TTC549 (cell line): ENCODE data around the gene LAMC3.

Experiments
- FAIRE-seq: peaks from 2 replicates; lab custom pipeline; 2012; peaks lifted over from hg19 to GRCh38; lab: Jason Lieb, UNC

LAMC3 gene

DNA sequence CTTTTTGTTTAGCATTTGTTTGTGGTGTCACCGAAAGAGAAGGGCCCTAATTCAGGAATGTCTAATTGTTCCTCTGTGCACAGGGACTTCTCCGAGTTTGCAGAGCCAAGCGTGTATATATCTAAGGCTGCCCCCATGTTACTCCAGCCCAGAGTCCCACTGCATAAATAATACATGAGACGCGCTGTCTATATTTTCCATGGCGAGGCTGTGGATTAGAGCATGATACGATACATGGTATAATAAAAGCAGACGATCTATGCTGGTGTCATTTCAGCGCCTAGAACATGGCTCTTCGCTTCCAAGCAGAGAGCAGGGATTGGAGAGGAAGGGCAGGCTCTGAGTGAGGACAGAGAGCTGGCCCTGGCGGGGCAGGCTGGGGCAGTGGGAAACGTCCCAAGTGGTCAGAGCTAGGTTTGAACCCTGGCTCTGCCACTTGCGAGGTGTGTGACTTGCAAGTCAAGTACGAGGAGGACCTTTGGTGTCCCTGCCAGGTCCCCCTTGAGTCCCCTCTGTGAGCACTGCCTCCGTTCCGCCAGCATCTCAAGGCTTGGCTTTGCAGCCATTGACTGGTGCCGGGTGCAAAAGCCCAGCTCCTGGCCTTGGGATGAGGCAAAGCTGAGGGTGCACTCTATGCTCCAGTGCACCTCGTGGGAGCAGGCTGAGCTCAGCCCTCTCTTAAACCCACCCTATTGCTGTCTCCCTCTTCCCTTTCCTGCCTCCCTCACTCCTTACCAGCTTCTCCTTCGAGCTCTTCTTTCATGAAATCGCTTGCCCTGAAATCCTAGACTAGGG lies 29.2 kb upstream of the LAMC3 start:
- FAIRE-seq: no peak

DNA sequence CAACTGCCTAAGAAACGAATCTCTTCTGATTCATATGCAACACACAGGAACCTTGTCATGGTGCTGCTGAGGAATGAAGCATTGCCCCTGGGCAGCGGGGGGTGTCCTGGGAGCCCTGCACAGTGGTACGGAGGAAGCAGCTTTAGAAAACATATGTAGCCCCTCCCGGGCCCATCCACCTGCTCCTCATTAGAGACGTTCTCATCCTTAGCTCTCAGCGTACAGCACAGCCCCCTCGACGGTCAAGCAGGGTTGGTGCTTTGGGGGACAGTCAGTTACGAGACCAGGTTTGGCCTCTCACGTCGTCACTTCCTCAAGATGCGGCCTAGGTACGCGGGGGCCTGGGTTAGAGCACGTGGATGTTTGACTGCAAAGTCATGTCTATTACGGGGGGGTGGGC lies 28.4 kb upstream of the LAMC3 start:
- FAIRE-seq: no peak

DNA sequence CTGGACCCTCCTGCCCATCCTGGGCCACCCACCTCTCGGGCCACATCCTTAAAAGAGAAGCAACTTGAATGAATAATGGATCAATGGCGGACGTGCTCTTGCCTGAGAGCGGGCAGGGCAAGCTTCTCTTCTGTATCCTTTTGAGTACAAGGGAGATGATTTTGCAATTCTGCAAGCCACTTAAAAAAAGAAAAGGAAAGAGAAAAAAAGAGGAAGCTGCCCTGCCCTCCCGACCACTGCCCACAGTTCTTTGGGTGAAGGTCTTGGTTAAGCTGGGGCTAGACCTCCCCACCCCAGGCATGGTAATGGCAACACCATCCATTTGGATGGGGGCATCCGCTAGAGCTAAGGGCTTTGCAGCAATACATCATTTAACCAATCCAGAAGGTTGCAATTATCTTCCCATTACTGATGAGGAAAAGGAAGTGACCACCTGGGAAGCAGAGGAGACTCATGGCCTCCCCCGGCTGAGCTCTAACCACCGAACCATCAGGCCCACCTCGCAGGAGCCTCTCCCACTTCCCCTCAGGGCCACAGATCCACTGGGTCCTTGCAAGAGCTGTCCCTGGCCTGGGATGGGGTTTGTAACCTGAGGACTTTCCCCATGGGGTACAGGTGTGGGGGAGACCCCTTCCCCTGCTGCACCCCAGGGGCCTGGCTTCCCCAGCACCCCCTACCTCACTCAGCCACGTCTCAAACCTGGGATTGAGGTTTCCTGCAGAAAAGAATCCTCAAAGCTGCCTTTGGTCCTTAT lies 27.8 kb upstream of the LAMC3 start:
- FAIRE-seq: no peak

- no peak for FAIRE-seq
Observed at GRCh38 chr9:130981756-130982137, 27.2 kb upstream of the LAMC3 start.

- FAIRE-seq: no peak
Observed at GRCh38 chr9:130982636-130983358, 26.2 kb upstream of the LAMC3 start.

- FAIRE-seq: no peak
Observed at GRCh38 chr9:130983359-130983670, 25.7 kb upstream of the LAMC3 start.

DNA sequence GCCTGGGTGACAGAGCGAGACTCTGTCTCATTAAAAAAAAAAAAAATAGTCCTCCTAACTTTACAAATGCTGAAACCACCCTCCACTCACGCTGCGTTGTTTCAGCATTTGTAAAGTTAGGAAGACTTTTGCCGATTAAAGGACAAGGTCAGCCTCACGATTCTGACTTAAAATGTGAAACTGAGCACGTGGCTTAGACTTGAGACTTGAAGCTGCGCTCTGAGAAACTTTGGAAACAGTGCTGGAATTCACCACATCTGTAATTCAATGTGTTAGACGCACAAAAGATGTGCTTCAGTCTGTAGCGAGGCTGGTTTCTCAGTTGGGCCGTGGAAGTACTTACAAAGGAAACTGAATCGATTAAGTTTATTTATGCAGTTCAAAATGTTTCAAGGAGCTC lies 25.0 kb upstream of the LAMC3 start:
- no peak for FAIRE-seq

DNA sequence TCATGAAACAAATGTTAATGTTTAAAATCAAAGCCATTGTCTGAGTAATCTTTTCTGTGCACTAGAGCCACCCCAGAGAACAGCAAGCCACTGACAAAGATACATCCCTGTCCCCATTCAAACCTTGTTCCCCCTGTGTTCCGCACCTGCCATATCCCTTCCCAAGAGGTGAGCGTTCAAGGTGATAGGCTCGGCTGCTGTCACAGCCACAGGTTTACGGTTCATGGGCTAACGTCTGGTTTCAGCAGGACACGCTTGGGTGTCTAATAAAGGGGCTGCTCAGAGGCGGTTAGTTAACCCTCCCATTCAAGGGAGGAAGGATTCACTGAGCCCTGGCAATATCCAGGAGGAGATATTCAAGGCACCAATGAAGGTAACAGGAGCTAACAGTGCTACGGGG lies 24.5 kb upstream of the LAMC3 start:
- no peak for FAIRE-seq

DNA sequence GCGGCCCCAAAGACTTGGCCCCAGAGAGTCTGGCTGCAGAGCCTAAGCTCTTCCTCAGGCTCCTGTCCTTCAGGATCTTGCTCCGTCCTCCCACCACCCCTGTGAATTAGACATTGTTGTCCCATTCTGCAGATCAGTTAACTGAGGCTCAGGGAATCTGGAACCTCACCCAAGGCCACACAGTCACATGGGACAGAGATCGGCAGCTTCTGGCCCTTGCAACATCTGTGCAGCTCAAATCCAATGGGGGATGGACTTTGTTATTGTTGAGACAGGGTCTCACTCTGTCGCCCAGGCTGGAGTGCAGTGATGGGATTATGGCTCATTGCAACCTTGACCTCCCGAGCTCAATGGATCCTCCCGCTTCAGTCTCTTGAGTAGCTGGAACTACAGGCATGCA lies 23.9 kb upstream of the LAMC3 start:
- no peak for FAIRE-seq

DNA sequence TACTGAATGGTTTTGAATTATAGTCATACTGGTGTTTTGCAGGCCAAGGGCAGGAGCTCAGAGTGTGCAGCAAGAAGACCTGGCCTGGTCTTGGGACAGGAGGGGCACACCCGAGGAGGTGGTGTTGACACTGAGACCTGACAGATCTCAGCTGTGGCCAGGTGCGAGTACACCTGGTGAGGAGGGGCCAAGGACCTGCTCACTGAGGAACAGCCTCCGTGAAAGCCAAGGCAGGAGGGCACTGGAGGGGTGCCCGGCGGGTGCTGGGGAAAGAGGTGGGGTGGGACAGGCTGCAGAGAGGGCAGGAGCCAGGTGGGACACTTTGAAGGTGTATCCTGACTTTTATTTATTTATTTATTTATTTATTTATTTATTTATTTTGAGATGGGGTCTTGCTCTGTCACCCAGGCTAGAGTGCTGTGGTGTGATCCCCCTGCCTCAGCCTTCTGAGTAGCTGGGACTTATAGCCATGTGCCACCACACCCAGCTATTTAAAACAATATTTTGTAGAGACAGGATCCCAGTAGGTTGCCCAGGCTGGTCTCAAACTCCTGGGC lies 23.3 kb upstream of the LAMC3 start:
- FAIRE-seq: no peak

DNA sequence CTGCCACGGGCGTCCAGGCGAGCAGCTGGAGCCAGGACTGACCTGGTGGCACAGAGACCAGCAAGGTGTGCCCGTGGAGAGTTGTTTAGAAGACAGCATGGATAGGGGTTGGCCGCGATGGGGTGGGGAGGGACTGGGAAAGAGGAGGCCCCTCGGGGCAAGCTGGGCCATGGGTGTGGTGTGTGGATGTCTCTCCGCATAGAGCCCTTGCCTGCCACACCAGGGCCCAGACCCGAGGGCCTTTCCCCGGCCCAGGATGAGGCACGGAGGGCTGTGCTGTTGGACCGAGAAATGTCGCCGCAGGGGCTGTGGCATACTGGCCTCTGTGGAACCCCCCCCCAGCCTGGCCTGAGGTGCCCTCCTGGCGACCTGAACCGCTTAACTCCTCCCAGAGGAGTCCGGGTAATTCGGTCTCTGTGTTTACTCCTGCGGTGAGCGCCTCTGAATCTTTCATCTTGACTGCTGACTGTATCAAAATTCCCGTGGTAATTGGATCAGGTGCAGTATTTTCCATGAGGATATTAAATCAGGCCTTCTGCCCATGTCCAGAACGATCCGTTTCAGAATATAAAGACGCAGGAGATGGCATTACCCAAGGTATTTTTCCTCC lies 22.5 kb upstream of the LAMC3 start:
- no peak for FAIRE-seq

DNA sequence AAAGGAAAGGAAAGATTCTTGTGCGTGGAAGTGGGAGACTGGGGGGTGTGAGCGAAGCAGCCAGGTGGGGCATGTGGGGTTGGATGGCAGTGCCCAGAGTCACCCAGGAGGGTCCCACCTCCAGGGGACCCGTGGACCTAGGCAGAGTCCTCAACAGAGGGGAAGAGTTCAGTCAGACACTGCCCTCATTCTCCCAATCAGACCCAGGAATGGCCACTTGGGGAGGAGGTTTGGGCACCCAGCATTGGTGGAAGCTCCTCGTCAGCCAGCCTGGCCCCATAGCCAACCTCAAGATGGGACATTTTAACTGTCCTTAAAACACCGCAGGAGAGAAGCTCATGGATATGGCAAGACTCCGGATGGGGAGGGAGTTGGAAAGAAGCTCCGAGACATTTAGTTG lies 21.9 kb upstream of the LAMC3 start:
- no peak for FAIRE-seq

DNA sequence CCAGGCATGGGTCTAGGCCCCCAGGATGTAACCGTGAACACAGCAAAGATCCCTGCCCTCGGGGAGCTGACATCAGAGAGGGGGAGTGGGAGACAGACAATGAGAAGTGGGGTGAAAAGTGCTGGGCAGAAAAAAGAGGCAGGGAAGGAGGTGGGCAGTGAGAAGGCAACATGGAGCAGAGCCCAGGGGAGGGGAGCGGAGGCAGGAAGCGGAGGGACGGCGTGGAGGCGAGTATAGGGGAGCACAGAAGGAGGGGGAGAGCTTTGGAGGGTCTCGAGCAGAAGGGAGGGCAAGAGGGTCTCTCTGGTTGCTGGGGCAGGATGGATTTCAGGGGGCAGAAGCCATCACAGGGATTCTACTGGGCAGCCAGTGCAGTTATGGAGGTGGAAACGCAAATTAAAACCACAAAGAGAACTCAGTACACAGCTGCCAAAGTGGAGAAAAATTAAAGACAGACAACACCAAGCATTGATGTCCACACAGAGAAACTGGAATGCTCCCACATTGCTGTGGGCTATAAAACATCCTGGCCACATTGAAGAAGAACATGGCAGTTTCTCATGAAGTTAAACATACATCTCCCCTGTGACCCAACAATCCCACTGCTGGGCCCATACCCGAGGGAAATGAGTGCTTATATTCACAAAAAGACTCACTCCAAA lies 21.1 kb upstream of the LAMC3 start:
- no peak for FAIRE-seq

GRCh38 chr9:130988400-130988747 lies 20.6 kb upstream of the LAMC3 start:
- FAIRE-seq: no peak

GRCh38 chr9:130988905-130989304 lies 20.1 kb upstream of the LAMC3 start:
- no peak for FAIRE-seq

DNA sequence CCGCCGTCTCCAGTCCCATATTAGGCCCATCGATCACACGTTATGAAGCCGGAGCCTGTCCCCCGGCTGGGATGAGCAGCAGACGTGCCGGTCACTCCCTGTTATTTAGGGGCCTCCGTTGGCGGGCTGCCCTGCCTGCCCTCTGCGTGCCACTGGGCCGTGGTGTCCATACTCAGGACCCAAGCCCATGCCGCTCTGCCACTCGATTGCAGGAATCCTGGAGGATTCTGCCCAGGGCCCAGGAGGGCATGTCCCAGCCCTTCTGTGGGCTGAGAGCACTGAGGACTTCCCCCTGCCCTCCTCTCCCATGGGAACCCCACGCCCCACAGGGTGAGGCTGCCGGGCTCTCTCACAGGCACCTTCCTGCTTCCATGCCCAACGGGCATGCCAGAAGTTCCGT lies 19.6 kb upstream of the LAMC3 start:
- no peak for FAIRE-seq

- FAIRE-seq: no peak
Observed at GRCh38 chr9:130989891-130990290, 19.1 kb upstream of the LAMC3 start.

DNA sequence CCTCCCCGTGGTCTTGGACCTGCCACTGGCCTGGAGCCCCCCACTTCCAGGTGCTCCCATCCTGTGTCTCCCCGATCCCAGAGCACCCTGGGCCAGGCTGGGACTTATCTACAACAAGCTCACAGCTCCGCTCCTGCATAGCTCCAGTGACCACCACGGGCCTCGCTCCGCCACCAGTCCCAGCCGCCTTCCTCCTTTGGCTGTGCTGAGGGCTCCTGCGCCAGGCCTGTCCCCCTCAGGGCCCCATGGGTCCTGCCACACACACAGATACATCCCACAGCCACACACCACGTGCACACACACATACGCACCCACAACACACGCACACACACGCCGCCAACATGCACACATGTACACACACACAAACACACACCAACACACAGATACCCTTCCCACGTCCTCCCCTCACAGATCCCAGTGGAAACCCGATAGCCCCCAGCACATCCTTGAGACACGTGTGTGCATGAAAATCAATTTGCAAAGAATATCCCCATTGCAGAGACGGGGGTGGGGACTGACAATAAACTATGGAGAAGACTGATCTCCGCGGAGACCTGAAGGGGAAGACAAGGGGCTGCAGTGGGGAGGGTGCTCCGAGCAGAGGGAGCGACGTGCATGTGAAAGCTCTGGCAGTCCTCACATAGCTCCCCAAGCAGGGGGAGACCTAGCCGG lies 18.5 kb upstream of the LAMC3 start:
- no peak for FAIRE-seq

GRCh38 chr9:130990978-130991777 lies 17.8 kb upstream of the LAMC3 start:
- no peak for FAIRE-seq

GRCh38 chr9:130991778-130992681 lies 16.9 kb upstream of the LAMC3 start:
- no peak for FAIRE-seq
